CD4-positive, alpha-beta T cell treated with Interleukin-15 for 1 hour (primary cell): Measurements from ENCODE around the gene AS3MT.

Experiments
- DNase-seq: peaks from one replicate; pipeline ENCODE4 v3.0.0-alpha.2; 2020

The AS3MT gene

DNA sequence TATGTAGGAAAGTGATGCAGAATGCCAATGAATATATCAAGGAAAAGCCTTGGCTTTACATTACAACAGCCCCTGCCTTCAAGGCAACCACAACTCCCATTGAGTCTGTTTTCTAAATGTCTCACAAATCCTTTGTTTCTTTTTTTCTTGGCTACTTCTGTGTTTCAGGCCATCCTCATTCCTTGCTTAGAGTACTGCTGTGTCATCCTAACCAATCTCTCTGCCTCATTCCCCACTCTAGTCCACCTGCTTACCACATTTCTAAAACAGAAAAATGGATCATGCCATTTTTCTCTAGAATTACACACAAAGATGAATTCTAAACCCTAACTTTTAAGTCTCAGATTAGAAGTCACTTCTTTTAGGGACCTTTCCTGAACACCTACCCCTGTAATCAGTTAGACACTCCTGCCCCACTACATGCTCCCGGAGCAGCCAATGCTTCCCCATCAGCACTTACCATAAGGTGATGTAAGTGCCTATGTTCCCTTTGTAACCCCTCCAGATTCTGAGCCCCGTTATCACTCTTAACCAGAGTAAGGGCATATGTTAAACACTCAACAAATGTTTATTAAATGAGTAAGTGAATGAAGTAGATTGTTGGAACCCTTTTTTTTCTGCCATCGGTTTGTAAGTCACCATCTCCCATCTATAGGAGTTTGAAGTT lies 12.4 kb upstream of the AS3MT start:
- DNase-seq = no peak

DNA sequence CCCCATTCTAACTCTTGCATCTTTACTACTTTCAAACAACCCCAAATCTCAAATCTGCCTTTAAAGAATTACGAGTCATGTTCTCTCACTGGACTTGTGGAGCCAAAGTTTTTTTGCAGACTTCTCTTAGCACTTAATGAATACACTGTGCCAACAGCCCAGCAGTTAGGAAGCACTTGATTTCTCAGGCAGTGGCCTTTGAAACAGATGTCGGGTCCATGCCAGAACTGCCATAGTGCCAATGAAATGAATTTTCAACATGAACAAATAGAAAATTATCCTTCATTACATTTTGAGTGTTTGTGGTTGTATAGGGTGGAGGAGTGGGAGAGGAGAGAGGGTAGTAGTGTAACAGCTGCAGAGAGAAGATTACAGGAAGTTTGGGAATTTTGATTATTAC lies 9.4 kb upstream of the AS3MT start:
- DNase-seq = no peak

GRCh38 chr10:102863660-102864059 lies 5.6 kb upstream of the AS3MT start:
- no peak for DNase-seq

DNA sequence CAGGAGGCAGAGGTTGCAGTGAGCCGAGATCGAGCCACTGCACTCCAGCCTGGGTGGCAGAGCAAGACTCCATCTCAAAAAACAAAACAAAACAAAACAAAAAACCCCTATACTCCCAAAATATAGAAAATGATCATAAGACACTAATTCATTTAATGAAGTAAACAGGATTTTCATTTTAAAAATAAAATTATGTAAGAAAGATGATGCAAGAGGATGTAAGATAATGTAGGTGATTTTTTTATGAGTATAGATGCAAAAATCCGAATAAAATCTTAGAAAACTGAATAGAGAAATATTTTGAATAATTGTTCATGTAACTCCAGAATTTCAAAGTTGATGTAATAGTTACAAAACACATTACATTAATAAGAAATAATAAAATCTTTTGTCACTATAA lies 3.6 kb upstream of the AS3MT start:
- no peak for DNase-seq

GRCh38 chr10:102868911-102869257 lies 386 bp upstream of the AS3MT start:
- DNase-seq = no peak

GRCh38 chr10:102870221-102870620 lies 951 bp downstream of the AS3MT start:
- DNase-seq = no peak

DNA sequence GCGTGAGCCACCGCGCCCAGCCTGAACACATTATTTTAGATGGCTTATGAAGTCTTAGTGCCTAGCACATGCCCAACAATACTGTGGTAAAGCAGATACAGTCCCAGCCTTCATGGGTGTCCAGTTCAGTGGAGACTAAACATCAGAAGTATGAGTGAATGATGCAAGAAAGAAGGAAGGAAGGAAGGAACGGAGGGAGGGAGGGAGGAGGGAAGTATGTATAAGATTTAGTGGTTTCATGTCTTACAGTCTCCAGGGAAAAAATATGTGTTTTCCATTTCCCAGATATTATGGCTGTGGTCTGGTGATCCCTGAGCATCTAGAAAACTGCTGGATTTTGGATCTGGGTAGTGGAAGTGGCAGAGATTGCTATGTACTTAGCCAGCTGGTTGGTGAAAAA lies 2.9 kb downstream of the AS3MT start:
- DNase-seq = no peak

DNA sequence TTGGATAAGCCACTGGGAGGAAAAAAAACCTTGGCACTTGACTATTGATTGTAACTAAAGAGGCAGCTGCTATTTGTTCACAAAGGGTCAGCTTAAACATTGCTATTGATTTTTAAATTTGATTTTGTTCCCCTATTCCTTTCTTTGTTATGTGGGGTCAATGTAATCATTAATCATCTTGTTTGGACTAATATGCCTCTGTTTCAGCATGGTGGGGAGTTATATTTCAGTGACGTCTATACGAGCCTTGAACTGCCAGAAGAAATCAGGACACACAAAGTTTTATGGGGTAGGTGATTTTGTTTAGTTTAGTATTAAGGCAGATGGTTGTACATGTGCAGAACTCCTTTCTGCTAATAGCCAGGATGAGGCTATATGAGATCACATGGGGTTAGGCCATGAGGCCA lies 7.5 kb downstream of the AS3MT start:
- no peak for DNase-seq

DNA sequence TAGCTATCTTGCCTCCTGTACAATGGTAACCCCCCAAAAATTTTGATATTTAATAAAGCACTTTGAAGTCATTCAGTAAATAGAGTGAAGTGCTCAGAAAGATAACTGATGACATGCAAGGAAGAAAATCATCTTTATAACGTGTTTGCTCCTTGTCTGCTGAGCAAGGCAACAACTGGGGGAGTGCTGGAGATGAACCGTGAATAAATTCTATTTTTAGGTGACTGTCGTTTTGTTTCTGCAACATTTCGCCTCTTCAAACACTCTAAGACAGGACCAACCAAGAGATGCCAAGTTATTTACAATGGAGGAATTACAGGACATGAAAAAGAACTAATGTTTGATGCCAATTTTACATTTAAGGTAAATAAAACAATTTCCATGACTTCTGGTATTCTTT lies 9.4 kb downstream of the AS3MT start:
- no peak for DNase-seq

DNA sequence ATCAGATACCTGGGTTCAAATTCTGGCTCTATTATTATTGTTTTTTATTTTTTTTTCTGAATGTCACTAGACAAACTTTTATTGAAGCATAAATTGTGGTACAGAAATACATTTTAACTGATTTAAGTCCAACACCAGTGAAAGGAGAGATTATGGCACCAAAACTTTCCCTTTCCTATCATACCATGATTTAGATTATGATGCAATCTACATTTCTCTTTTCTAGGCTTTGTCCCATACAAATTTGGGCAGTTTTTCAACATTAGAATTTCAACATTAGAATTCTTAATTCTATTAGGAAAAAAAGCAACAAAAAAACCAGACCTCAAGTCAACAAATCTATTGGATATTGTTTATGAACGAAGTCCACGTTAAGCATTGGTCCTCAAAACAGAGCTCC lies 11.0 kb downstream of the AS3MT start:
- no peak for DNase-seq

DNA sequence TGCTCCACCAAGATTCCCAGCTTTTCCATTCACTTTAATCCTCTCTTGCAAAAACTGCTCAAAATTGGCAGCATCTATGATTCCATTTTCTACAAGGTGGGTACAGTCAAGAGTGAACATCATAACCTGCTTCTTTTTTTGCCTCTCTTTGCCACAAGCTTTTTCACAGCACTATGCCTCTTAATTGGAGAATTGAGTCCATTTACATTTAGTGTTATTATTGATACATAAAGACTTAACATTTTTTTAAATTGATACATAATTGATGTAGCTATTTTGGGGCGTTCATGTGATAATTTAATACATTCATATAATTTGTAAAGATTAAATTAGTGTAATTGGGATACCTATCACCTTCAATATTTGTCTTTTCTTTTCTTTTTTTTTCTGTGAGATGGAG lies 18.8 kb downstream of the AS3MT start:
- DNase-seq = no peak

DNA sequence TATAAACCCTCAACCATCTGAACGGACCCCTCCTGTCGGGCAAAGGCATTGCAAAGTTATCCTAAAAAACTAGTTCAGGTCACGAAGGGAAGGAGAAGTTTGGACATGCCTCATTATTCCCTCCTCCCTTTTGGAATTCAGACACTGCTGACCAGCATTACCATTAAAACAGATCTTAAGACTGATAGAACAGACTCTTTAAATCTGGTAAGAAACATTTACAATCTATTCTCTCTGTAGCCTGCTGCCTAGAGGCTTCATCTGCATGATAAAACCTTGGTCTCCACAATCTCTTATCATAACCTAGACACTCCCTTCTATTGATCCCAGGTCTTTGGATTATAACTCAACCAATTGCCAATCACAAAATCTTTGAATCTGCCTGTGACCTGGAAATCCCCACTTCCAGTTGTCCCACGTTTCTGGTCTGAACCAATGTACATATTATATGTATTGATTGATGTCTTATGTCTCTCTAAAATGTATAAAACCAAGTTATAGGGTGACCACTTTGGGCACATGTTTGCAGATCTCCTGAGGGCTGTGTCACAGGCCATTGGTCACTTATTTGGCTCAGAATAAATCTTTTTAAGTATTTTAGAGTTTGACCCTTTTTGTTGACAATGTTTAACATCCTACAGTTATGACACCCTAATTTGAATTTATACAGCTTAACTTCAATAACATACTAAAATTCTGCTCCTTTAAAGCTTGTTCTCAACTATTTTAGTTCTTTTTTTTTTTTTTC lies 25.4 kb downstream of the AS3MT start:
- DNase-seq = no peak

DNA sequence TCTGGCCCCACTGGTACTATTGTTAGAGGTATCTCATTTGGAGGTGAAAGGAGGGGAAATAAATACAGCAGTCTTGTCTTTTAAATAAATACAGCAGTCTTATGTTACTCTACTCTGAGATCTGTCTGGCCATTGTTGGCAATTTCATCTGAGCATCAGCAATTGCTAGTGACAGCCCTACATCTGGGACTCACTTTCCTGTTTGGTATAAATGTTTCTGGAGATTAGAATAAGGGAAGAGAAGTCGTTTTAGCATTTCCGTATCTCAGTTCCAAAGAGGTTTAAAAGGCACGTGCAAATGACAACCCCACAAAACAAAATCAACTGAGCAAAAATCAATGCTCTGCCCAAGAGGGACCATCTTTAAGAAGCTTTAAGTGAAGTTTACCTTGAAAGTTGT lies 30.7 kb downstream of the AS3MT start:
- DNase-seq = no peak

DNA sequence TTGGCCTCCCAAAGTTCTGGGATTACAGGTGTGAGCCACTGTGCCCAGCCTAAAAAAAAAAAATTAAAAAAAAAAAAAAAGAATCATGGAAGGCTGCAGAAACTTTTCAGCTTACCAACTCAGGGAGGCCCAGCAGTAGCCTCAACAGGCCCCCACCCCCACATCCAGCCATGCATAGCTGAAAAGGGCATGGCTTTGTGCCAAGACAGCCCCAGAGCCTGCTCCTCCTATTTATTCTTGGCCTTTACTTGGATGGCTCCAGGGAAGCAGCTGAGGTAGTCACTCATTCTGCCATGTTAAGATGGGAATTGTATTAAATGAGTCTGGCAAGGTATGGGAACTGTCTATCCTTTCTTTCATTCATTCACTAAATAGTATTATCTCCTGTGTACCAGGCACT lies 35.1 kb downstream of the AS3MT start:
- DNase-seq = no peak

DNA sequence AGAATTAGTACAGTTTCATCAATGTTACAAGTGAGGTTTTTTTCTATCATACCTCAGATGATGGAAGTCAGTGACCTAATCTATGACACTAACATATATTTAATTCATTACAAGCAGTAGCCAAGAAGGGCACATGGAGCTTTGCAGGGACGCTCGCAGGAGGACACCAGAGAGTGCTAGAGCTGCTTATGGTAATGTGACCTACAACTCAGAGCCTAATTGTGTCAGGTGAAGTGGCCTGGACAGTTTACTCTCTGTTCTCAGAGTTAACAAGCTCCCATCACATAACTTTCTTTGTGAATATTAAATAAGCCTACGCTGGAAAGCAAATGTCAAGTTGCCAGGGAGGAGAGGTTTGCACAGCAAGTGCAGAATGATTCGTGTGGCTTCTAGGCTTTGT lies 37.2 kb downstream of the AS3MT start:
- no peak for DNase-seq

- no peak for DNase-seq
Observed at GRCh38 chr10:102914781-102915180, 45.5 kb downstream of the AS3MT start.

DNA sequence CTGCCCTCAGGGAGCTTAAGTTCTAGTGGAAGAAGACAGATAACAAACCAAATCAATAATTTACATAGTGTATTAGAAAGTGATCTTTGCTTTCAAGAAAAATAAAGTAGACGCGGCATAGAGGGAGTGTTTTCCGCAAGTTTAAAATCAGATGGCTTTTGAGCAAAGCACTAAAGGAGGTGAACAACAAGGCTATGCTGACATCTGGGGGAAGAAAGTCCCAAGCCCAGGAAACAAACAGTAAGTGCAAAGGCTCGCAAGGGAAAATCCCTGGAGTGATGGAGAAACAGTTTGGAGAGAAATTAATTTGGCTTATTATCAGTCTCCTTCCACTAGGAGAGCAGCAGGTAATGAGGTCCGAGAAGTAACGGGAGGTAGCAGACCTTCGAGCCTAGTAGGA lies 46.9 kb downstream of the AS3MT start:
- no peak for DNase-seq

DNA sequence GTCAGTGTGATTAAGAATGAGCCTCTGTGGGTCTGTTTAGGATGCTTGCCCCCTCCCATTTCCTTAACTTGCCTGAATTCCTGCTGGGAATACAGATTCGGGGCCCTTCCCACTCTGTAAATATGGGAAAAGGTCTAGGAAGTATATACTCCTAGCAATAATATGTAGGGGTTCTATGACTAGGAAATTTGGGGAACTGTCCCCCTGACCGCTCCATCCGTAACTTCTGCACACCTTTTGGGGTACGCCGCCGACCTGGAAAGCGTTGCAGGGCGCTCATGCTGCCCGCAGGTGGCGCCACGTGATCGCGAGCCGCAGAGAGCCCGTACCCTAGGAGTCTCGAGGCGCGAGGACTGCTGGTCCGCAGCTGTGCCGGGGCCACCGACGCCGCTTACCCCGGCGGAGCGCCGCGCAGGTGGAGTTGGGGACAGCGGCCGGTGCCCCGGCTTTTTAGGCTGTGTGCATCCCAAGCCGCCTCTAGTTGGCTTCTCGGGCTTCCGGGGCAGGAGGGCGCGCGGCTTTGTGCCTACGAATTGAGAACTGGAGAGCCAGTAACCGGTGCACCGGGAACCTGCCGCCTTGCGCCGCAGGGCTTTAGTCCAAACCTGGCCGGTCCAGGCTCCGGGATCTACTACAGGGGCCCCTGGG lies 48.2 kb downstream of the AS3MT start:
- peak; percentile 82 for DNase-seq

- DNase-seq = peak; percentile 100
Observed at GRCh38 chr10:102917962-102918816, 48.9 kb downstream of the AS3MT start, which contains the start of gene CNNM2. CNNM2 (plus strand) TSS chr10:102918294; CDS start chr10:102918481, 187 bp downstream.

GRCh38 chr10:102918817-102919245 lies 49.6 kb downstream of the AS3MT start:
- DNase-seq = no peak

GRCh38 chr10:102919246-102919959 lies 50.1 kb downstream of the AS3MT start:
- DNase-seq = no peak

DNA sequence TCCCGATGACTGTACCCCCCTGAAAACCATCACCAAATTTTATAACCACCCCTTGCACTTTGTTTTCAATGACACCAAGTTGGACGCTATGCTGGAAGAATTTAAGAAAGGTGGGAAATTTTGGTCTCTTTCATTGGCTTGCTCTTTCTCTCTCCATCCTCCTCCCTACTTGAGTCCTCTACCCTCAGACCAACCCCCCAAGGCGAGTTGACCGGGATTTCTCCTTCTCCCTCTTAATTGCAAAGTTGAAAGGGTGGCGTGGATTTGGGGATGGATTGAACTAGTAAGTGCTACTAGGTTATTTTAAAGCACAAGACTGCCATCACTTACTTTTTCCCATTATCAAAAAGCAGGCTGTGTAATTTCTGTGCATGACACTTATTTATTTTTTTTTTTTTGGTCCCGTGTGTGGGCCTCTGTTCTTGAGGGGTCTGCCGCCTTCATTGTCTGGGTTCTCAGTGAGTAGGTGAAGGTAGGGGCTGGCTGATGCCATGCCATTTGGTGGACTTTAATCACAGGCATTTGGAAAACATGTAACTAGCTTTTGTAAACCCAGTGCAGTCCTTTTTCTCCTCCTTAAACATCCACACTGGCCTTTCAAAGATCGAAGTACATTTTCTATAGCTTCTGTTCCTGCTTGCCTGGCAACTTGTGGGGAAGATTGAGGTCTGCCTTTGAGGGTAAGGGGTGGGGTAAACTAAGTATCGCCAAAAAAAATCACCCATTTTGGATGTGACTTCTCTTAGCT lies 50.9 kb downstream of the AS3MT start:
- DNase-seq = no peak
